Measurements from ENCODE around the gene EEF1A2.

EEF1A2 gene

GRCh38 chr20:63438121-63438520 is 60.8 kb downstream of the EEF1A2 start:
- Histone ChIP-seq H4K20me1 (ENCODE audit: control insufficient read depth, insufficient read depth, low read depth, low read length) (no peaks in the 10 kb centered on the region), H3K4me2 (ENCODE audit: low read length) (no peak overlapping the region), H3K27ac (ENCODE audit: low read depth, low read length) (no peak overlapping the region), H3F3A (ENCODE audit: control insufficient read depth, insufficient read depth) (peaks cover 4% of the 10 kb centered on the region; the same call in 1 of the 2 replicates), H3K36me3 (ENCODE audit: control insufficient read depth, low read length) (no peaks in the 10 kb centered on the region), H3K27me3 (ENCODE audit: control insufficient read depth, low read length) (peaks cover 7% of the 10 kb centered on the region), H3K79me2 (ENCODE audit: control insufficient read depth, low read length) (no peaks in the 10 kb centered on the region), H3K9me3 (ENCODE audit: control insufficient read depth, insufficient read depth, low read length) (peaks cover 9% of the 10 kb centered on the region; the same call in 1 of the 2 replicates), H3K4me1 (ENCODE audit: control insufficient read depth, low read length) (peaks cover 5% of the 10 kb centered on the region), H3K9me2 (replicated peaks; ENCODE audit: control insufficient read depth, low read length) (no peaks in the 10 kb centered on the region), H3K4me3 (ENCODE audit: low read length) (no peak overlapping the region)
- TF ChIP-seq, protein P1, sequence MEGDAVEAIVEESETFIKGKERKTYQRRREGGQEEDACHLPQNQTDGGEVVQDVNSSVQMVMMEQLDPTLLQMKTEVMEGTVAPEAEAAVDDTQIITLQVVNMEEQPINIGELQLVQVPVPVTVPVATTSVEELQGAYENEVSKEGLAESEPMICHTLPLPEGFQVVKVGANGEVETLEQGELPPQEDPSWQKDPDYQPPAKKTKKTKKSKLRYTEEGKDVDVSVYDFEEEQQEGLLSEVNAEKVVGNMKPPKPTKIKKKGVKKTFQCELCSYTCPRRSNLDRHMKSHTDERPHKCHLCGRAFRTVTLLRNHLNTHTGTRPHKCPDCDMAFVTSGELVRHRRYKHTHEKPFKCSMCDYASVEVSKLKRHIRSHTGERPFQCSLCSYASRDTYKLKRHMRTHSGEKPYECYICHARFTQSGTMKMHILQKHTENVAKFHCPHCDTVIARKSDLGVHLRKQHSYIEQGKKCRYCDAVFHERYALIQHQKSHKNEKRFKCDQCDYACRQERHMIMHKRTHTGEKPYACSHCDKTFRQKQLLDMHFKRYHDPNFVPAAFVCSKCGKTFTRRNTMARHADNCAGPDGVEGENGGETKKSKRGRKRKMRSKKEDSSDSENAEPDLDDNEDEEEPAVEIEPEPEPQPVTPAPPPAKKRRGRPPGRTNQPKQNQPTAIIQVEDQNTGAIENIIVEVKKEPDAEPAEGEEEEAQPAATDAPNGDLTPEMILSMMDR (IDR thresholded peaks at IDR 0.05; ENCODE audit: low read depth, low read length, poor library complexity, severe bottlenecking): no peak
- no peak for TF ChIP-seq EZH2phosphoT487 (IDR thresholded peaks at IDR 0.05; ENCODE audit: borderline replicate concordance, low read length)
